ENCODE measurements around the gene REN.

Gene REN

DNA sequence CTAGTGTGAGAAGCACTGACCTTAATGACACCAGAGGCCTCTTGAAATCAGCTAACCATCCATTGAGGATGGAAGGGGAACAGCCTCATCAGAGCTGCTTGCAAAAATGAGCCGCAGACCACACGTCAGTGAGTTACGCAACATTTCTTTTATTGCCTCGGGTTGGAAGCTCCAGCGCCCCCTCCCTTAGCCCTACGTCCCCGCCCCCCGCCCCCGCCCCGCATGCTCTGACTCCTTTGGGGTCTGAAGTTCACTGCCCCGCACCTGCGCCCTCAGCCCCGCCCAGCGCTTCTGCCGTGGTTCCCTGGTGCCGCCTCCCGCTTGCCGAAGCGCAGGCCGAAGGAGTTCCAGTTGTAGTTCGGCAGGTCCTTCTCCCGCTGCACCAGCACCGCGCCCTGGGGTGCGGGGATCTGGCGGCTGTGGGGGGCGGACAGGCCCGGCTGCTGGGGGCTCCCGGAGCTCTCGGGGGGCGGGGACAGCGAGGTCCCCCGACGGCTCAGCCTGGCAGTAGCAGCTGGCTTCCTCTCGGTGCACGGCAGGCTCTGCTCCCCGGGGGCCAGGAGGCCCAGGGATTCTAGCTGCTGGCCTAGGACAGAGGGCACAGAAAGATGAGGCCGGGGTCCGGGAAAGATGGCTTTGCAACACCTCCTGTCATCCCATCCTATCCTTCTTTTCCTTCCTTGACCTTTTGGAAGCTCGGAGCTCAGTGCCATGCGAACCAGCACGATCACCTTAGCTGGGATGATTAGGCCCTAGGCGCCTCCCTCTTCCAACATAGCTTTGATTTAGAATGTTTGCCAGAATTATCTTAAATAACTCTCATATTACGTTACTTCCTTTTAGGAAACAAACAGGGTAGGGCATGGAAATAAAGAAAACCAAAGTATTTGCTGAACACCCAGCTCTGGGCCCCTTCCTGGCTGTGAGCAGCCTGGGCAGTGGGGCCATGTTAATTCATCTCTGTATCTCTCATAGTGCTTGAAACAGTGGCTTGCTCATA lies 24.4 kb upstream of the REN start:
- peak in 1 of 2 donors; percentile 5 for DNase-seq (ENCODE audit: low read depth in 2 of 2)

DNA sequence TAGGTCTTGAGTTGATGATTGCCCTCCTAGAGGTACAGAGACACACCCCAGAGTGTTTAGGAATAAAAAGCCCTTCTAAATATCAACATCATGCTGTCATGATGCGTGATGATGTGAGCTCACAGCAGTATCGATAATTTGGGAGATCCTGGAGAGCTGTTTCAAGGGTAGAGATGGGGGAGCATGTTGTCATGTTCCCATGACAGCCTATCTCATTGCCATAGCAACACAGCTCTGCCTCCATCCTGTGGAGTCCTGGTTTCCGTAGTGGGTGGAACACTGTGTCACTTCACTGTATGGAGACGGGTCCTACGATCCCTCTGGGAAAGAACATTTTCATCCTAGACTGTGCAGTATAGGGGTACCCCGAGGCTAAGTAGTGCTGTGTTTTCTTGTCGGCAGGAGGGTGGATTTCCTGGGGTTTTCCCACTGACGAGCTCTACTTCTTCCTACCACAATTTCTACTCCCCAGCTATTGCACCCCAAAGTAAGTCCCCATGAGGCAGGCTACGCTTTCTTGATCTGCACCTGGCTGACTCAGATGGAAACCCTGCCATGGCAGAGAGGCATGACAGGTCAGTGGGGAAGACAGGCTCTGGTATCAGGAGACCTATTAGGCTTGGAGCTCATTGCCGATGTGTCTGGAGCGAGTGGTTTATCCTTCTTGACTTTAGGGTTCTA lies 23.0 kb upstream of the REN start:
- DNase-seq (ENCODE audit: low read depth in 2 of 2): no peak

DNA sequence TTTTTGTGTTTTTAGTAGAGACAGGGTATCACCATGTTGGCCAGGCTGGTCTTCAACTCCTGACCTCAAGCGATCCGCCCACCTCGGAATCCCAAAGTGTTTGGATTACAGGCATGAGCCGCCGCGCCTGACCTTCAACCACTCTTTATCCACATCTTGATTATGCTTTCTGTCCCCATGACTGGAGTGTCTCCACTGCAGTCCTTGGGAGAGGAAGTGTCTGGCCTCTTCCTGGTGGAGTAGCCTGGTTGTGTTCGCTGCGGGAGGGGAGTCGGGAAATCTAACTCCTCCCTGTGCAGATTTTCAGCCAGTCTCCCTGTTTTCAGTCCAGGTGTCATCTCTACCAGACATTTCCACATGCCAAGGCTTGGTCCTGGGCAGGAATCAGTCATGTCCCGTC lies 20.5 kb upstream of the REN start:
- no peak for DNase-seq (ENCODE audit: low read depth in 2 of 2)

DNA sequence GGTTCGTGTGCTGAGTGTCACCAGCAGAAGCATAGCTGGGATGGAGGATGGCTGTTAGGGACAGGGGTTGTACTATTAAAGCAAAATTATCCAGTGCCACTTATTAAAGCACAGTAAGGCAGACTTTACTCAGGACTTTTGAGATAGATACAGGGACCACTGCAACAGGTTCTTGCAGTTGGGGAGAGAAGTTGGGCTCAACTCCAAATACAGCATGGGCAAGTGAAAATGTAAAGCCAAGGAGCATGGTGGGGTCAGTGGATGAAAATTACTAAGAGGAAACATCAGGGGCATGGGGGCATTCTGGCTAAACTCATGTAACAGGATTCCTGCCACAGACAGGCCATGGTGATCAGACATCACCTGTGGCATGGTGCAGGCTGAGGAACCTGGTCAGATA lies 15.0 kb upstream of the REN start:
- DNase-seq (ENCODE audit: low read depth in 2 of 2): no peak

DNA sequence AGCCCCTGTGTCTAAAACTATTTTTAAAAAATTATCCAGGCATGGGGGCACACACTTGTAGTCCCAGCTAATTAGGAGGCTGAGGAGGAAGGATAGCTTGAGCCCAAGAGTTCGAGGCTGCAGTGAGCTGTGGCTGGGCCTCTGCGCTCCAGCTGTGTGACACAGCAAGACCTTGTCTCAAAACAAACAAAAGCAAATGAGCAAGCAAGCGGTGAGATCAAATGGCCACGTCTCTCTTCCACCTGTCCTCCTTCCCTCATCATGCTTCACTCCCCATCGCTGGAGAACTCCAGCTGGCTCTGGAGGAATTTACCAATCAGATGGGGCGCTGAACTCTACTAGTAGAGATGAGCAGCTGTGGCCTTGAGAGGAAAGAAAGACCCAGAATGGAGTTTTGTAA lies 14.0 kb upstream of the REN start:
- no peak for DNase-seq (ENCODE audit: low read depth in 2 of 2)

DNA sequence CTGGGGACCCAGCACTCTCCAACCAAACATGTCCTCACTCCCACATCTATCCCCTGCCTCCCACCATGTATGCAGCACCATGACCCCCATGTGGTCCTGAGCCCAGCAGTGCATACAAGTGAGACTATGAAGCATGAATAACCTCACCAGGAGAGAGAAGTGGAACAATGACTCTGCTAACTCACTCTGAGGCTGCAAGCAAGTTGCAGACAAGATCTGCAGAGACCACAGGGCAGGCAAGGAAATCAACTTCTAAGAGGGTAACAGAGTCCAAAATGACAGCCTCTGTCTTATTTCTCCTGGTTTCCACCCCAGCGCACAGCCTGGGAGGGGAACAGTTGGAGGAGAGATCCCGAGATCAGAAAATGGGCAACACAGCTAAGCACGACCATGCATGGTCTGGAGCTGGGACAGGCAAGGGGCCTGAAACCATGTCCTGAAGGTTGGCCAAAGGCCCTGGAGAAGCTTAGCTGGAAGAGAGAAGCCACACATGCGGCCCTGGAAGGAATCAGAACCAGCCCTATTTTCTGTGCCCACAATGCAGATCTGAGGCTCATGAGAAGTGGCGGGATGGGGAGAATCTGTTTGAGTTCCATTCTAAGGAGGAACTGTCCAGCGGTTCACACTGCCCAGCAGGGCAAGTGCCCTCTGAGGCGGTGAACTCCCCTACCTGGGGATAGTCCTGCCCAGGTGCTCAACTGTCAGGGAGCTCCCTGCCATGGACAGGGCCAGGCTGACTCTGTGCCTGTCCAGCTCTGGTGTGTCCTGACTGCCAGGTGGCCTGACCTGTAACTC lies 12.5 kb upstream of the REN start:
- DNase-seq (ENCODE audit: low read depth in 2 of 2): no peak

DNA sequence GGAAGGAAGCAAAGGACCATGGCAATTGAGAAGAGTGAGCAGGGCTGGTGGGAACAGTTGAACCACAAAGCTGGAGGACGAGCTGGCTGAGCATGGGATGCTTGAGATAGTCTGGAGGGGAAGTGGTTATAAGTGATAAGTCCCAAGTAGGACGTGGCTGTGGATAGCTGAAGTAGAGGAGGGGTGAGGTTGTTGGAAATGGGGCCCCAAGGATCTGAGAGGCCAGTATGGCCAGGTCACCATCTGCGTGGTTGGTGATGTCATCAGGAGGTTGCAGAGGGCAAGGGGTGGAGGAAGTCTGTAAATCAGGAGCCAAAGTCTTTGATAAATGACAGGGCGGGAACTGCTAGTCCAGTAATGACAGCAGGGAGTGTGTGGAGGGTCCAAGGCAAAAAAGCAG lies 11.0 kb upstream of the REN start:
- no peak for DNase-seq (ENCODE audit: low read depth in 2 of 2)

DNA sequence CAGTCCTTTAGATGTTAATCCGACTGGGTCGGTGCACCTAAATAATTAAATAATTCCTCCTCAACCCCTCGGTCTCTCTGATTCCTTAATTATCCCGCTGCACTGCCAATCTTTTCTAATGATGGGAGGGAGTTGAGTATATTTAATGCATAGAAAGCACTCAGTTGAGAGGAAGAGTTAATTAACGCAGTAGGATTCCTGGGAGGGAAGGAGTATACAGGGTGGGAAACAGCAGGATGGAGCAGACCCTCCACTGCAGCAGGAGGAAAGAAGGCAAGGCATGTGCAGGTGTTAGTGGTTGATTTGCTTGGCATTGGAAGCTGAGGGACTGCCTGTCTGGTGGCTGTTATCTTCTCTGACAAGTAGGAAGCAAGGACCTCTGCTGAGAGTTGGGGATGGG lies 9.9 kb upstream of the REN start:
- no peak for DNase-seq (ENCODE audit: low read depth in 2 of 2)

DNA sequence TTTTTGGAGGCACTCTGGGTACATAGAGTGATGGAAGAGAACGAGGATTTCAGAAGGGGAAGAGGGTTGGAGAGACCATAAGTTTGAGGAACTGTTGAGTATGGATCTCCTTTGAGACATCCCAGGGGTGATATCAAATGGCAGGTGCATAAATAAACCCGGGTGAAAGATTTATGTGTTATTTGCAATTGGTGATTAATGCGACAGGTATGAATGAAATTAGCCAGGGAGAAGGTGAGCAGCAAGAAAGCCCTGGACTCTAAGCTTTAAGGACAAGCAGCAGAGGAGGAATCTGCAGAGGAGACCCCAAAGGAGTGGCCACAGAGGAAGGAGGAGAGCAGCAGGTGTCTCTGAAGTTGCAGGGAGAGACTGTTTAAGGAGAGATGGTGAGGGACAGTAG lies 8.8 kb upstream of the REN start:
- no peak for DNase-seq (ENCODE audit: low read depth in 2 of 2)

DNA sequence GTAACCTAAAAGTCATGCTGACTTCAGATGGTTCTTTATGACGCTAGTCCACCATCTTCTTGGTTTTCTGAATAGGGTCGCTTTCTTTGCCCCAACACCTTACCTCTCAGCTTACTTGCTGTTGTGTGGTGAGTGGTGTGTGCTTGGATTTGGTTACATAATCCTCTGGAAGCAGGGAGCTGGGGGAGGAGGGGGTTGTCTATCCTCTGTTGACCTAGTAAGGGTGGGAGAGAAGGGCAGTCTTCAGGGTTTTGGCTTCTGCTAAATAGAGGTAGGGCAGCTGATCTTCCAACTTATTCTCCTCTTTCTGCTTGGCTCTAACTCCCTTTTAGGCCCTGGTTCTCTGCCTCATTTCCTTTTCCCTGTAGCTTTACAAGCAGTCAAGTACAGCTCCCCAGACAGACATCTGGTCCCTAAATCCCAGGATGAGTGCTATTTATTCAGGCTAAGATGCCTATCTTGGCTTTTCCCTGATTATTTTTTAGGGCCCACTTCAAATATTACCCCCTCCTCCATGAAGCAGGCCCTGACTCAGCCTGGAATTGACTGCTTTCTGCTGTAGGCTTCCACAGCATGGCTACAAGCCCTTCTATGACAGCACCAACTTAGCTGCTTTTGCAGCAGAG lies 6.4 kb upstream of the REN start:
- DNase-seq (ENCODE audit: low read depth in 2 of 2): no peak

DNA sequence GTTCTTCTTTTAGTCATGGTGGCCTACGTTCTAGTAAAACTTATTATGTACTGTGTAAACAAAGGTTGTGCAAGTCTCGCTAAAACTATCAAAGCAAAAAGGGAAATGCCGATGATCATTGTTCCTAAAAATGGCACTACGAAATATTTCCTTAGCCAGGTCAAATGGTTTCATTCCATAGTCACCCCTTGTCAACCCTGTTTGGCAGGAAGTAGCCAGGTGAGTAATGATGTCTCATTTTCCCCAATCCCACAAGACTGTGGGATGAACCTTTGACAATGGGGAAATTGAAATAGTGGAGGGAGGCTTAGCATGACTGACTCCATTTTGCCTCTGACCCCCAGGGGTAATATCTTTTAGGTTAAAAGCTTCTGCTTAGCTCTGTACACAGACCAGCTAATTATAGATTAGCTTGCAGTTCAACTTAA lies 5.6 kb upstream of the REN start:
- DNase-seq (ENCODE audit: low read depth in 2 of 2): no peak

DNA sequence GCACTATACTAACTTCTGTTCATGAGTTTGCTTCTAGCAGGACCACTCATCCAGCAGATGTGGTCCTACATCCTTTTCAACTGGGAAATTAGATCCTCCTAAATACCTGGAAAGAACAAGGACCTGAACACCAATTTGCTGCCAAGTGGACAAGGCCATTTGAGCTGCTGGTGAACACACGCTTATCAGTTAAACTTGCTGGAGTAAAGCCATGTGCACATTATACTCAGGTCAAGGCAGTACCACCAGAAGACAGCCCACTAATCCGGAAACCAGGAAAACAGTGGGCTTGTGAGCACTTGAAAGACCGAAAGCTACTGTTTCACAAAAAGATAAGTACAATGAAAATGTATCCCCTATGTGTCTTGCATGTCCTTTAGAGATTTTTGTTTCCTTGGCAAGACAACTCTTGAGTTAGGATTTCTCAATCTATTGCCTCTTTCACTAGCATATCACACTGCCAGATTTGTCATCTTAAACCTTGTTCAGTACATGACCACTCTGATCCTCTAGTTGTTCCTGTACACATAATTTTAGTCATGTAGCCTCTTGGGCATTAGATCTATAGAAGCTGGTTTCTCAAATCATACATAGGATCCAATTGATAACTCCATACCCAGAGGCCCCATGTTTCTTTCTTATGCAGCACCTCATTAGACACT lies 4.5 kb upstream of the REN start:
- DNase-seq (ENCODE audit: low read depth in 2 of 2): no peak

DNA sequence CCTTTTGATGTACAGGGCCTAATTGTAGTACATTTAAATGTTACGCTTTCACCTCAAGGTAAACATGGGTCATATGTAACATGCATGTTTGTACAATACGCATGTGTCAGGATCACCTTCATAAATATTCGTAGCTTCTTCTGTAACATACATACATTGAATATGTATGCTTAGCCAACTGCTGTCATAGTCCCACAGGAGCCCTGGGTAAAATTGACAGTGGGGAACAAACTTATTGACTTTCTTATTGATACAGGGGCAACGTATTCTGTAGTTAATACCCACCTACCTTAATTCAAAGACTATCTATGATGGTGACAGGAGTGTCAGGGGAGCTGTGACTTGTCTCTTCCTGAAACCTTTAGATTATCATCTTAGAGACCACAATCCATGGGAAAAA lies 3.7 kb upstream of the REN start:
- no peak for DNase-seq (ENCODE audit: low read depth in 2 of 2)

DNA sequence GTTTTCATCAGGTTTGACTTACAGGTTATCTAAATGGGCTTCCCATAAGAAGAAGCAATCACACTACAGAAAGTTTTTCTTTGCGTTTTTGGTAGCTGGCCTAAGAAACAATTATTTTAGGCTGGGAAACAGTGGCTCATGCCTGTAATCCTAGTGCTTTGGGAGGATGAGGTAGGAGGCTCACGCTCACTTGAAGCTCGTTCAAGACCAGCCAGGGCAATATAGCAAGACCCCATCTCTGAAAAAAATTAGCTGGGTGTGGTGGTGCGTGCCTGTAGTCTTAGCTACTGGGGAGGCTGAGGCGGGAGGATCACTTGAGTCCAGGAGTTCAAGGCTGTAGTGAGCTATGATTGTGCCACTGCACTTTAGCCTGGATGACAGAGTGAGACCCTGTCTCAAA lies 1.6 kb upstream of the REN start:
- DNase-seq (ENCODE audit: low read depth in 2 of 2): no peak

DNA sequence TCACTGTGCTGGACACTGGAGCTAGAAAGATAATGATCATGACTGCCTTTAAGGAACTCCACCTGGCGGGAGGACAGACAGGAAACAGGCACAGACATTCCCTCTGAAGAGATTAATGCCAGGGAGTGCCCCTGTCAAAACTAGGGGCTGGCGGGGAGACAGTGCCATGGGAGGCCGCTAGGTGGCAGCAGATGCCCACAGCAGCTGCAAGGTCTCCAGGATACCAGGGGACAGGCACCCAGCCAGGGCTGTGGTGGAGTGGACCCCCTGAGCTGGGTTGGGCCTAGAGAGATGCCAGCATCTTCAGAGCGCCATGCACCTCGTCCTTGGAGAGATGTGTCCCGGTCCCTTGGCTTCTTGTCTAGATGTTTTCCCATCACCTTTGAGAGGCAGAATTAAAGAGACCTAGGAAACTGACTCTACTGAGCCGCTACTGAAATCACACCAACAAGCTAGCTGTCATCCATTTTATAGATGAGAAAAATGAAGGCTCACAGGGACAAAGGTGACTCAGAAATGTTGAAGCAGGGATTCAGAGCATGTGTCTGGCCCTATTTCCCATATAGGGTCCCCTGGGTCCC lies 3.6 kb downstream of the REN start:
- peak; percentile 70 to 73 for DNase-seq (ENCODE audit: low read depth in 2 of 2)

DNA sequence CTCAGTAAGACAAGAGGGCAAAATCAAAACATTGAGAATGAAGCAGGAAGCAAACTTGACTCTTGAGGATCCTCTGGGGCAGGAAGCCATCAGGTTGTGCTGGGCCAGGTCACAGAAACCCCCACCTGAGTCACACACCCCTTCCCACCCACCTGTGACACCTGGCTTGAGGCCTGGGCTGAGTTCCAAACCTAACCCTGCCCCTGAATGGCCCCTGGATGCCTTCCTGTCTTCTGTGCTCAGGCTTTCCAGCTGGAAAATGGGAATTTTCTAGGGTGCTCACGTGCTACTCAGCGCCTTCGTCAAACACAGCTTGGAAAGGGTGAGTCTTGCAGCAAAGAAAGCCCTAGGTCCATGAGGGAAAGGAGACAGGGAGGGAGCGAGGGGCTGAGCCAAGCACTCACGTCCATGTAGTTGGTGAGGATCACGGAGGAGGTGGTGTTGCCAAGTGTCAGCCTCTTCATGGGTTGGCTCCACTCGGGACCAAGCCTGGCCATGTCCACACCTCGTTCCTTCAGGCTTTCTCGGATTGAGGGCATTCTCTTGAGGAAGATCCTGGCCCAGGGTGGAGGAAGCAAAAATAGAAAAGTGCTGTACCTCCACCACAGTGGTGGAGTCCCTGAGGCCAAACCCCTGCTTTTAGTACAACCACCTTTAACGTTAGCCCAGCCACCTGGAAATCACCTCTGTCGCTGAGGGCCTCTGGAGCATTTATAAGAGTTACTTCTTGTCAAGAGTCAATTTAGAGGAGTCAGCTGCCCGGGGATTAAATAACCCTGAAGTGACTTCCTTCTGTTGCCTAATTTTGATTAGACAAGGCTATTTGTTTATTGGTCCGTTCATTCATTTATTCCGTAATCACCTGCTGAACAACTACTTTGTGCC lies 4.3 kb downstream of the REN start:
- DNase-seq (ENCODE audit: low read depth in 2 of 2): no peak

DNA sequence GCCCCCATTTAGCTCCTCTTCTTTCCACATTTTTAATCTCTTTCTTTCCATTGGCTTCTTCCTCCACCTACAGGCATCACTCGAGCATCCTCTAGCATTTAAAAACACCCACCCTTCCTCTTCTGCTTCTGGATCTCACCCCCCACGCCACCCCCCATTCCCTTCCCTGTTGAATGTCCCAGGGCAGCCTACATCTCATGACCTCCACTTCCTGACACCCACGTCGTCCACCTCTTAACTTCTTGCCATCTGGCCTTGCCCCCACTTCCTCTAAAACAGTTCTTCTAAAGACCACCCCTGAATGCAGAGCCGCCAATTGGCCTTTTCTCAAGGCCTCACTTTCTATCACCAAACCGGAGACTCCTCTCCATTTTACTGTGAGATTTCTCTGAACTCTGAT lies 8.2 kb downstream of the REN start:
- no peak for DNase-seq (ENCODE audit: low read depth in 2 of 2)

DNA sequence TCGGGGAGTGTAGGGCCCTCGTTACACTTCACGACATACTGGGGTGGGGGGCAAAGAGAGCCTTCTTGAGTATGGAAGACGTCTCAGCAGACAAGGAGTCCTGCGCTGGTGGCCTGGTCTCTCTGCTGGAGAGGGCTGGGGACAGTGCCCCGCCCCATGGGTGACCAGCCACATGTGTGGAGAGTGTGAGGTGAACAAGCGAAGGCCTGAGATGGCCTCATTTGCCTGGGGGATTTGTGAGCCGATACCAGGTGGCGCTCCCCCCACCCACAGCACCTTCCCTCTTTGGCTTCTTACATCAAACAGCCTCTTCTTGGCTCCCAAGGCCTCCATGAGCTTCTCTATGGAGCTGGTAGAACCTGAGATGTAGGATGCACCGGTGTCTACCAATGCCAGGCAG lies 10.3 kb downstream of the REN start:
- DNase-seq (ENCODE audit: low read depth in 2 of 2): no peak

DNA sequence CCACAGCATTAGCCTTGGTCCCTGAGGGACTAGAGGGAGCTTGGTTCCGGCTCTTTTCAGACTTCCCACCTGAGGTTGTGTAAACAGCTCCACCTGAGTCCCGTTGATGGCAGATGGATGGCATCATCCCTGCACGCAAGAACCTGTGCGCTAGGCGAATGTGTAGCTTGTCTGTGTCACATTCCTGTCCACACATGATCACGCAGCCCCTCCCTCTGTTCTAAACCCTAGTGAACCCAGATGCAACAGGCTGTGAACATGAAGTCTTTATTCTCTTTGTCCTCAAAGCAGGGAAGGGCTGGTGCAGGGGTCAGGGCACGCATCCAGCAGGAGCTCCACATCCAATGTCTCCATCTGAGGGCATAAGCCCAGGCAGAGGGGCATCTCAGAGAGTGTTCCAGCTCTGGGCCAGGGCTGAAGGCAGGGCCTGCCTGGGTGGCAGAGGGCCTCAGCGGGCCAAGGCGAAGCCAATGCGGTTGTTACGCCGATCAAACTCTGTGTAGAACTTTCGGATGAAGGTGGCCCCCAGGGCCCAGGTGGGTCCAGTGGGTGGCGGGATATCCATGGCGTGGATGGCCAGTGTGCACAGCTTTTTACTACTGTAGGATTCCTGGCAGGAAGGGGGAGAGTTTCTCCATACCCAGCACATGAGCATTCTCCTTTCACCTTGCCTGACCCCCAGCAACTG lies 11.4 kb downstream of the REN start:
- no peak for DNase-seq (ENCODE audit: low read depth in 2 of 2)
